GM21825 (cell line): Measurements from ENCODE around the gene INHA.

Experiments used
- ATAC-seq: cut with Tn5 transposase; IDR thresholded peaks from one replicate; pipeline ENCODE4 v1.9.1; 2021; ENCODE audit warnings: mild to moderate bottlenecking, moderate library complexity; ENCODE audit not compliant: unreplicated experiment

The INHA gene

GRCh38 chr2:219608399-219608964 lies 36.4 kb downstream of the INHA start:
- no peak for ATAC-seq

GRCh38 chr2:219609149-219609750 lies 37.1 kb downstream of the INHA start:
- no peak for ATAC-seq

DNA sequence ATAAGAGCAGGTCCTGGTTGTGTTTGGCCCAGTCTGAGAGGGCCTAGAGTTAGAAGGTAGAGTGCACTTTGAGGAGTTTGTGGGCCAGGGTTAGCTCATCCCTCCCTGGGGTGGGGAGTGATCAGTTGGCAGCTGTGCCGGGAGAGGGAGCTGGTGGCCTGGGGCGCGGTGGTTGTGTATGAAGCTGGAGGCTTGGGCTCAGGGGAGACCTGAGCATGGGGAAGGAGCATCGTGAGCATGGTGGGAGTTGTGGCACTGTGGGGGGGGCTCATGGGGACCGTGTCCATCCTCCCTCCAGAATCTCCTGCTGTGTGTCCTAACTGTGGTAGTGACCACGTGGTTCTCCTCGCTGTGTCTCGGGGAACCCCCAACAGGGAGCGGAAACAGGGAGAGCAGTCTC lies 39.2 kb downstream of the INHA start:
- no peak for ATAC-seq

GRCh38 chr2:219611866-219612576 lies 39.9 kb downstream of the INHA start:
- no peak for ATAC-seq

DNA sequence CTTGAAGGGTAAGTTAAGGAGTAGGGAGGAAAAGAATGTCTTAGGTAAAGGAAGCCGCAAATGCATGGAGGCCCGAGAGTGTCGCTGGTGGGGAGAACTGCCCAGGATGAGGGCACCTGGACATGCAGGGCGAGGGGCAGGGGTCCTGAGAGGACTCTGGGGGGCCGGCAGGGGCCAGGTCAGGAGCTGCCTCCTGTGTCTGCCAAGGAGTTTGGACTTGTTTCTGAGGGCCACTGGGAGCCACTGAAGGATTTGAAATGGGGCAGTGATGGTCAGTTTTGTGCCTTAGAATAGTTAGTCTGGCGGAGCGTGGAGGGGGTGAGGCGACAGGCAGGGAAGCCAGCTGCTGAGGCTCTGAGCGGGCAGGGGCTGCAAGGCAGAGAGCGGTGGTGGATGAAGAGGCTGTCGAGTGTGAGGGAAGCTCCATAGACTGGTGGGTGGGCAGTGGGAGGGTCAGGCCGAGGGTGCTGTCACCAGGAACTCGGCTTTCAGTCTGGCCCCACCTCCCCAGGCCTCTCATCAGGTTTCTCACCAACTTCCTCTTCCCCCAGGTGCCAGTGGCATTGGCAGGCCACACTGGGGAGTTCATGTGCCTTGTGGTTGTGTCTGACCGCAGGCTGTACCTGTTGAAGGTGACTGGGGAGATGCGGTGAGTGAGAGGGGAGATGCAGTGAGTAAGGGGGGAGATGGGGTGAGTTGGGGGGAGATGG lies 40.6 kb downstream of the INHA start:
- no peak for ATAC-seq

DNA sequence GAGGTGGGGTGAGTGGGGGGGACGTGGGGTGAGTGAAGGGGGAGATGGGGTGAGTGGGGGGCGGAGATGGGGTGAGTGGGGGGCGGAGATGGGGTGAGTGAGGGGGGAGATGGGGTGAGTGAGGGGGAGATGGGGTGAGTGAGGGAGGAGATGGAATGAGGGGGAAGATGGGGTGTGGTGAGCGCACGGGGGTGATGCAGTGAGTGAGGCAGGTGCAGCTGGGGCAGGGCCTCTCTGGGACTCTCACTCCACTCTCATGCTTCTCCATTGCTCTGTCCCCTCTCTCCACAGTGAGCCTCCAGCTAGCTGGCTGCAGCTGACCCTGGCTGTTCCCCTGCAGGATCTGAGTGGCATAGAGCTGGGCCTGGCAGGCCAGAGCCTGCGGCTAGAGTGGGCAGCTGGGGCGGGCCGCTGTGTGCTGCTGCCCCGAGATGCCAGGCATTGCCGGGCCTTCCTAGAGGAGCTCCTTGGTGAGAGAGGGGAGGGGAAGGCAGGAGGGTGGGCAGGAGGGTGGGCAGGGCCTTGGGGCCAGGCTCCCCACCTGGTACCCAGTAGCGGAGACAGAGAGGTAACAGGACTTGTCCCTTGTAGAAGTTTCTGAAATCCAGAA lies 41.5 kb downstream of the INHA start:
- no peak for ATAC-seq

GRCh38 chr2:219614076-219614860 lies 42.2 kb downstream of the INHA start:
- no peak for ATAC-seq

DNA sequence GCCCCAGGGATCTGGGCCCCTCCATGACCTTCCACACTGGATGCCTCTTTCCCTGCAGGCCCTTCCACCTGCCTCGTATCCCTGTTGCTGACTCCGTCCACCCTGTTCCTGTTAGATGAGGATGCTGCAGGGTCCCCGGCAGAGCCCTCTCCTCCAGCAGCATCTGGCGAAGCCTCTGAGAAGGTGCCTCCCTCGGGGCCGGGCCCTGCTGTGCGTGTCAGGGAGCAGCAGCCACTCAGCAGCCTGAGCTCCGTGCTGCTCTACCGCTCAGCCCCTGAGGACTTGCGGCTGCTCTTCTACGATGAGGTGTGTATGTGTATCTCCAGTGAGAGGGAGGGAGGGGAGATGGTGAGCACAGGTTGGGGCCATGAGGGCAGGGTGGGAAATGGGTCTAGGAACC lies 42.9 kb downstream of the INHA start:
- no peak for ATAC-seq

GRCh38 chr2:219615894-219616293 lies 43.8 kb downstream of the INHA start:
- no peak for ATAC-seq

GRCh38 chr2:219616550-219616949 lies 44.4 kb downstream of the INHA start:
- ATAC-seq = no peak

DNA sequence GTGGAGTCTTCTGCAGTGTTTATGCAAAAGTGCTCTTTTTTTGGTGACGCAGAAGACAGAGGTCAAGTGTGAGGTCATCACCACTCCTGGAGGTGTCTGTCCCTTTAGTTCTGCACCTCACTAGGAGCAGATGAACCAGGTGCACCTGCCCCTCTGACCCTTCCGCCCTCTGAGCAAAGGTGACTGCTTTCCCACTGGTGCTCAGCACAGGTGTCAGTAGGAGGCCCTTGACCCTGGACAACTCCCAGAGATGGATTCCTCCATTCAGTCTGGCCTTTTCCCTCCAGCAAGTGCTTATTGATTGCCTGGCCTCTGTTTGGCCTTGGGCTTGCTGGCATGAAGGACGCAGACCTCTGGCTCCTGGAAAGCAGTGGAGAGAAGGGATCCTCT lies 46.6 kb downstream of the INHA start:
- no peak for ATAC-seq

GRCh38 chr2:219619235-219619634 lies 47.1 kb downstream of the INHA start:
- no peak for ATAC-seq

DNA sequence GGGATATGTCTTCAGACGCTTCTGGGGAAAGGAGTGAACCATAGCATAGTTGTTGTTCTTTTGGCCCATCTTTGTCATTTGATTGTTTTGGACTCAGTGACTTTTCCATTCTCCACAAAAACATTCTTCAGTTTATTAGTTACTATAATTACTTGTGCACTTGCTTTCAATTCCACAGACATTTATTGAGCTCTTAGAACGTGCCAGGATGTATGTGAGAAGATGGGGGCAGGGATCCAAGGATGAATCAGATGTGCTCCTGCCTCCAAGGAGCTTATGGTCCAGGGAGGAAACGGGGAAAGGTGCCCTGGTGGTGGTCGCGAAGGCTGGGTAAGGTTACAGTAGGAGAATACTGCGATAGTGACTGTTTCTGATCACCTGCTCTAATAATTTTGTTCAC lies 48.4 kb downstream of the INHA start:
- no peak for ATAC-seq

DNA sequence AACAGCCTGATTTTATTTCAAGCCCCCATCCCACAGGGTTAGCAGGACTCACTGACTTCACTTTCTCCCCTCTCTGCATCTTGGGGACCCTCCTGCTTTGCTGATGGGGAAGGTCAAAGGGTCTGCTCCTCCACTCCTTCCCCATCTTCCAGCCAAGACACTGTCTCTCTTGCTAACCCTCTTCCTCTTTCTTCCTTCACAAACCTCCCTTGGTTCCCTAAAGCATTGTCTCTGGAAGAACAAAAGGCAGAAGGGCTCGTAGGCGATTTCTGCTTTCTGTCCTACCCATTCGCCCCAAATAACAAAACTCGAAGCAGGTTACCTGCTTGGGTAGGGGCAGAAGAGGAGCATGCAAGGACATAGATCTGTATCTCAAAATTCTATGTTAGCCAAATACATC lies 49.8 kb downstream of the INHA start:
- ATAC-seq = no peak

GRCh38 chr2:219622472-219622871 lies 50.4 kb downstream of the INHA start:
- ATAC-seq = no peak

DNA sequence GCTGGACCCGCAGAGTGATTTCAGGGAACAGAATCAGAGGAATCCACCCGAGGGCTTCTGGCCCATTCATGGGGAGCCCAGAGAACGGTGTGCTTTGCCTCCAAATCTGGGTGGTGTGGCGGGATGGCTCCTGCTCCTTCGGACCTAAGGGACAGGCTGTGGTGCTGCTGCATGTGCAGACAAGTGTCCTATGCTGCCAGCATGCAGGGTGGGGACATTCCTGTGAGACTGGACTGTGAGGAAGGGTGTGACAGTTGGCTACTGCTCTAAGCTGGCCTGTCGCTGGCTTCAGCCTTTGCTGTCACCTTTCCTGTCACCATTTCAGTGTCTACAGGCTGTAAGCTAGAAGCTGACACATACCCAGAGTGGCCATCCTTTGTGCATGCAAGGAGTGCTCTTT lies 52.5 kb downstream of the INHA start:
- no peak for ATAC-seq

GRCh38 chr2:219625179-219625578 lies 53.1 kb downstream of the INHA start:
- ATAC-seq = no peak
